ENCODE results near the gene ANTKMT.
A peak's percentile ranks its signal among the peaks of the same experiment; 100 is the strongest.

ANTKMT gene

DNA sequence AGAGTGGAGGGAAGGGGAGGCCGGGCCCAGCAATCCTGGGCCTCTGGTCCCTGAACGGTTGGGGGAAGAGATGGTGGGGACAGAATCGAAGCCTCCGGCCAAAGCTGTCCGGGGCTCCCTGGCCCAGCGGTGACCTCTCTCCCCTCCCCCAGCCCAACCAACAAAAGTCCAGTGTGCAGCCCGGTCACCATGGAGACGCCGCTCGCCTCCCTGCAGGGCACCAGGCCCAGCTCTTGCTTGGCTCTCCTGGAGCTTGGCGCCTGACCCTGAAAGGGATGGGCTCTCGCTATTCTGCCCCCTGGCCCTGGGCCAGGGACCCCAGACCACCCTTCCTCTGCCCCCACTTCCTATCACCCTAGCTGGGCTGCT is 4.8 kb upstream of the ANTKMT start:
- H3K4me3 ChIP-seq (ENCODE audit: low read length) = peak overlapping the region; percentile 67
- peaks cover 15% of the 10 kb centered on the region for H3K4me1 ChIP-seq (ENCODE audit: control insufficient read depth, insufficient read depth, low read length)
- H3K36me3 ChIP-seq (ENCODE audit: control insufficient read depth, insufficient read depth, low read length) = no peaks in the 10 kb centered on the region
- H3K27ac ChIP-seq (ENCODE audit: low read depth, low read length) = no peak overlapping the region
- no peak overlapping the region for H3K9ac ChIP-seq (ENCODE audit: low read length)
- peaks cover 14% of the 10 kb centered on the region for H3K27me3 ChIP-seq (ENCODE audit: control insufficient read depth, insufficient read depth, low read length)

DNA sequence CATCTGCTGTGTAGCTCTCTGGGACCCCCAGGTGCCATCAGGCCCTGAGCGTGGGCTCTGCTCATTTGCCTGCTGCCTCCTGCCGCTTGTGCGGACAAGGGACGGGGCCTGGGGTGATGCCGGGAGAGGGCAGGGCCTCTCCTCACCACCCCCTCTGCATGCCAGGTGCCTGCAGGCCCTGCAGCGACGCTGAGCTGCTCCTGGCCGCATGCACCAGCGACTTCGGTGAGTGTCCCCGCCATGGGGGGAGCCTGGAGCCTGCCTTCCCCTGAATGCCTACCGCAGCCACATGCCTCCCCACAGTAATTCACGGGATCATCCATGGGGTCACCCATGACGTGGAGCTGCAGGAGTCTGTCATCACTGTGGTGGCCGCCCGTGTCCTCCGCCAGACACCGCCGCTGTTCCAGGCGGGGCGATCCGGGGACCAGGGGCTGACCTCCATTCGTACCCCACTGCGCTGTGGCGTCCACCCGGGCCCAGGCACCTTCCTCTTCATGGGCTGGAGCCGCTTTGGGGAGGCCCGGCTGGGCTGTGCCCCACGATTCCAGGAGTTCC is 4.1 kb upstream of the ANTKMT start:
- Histone ChIP-seq H3K36me3 (ENCODE audit: control insufficient read depth, insufficient read depth, low read length) (no peaks in the 10 kb centered on the region), H3K4me3 (ENCODE audit: low read length) (no peak overlapping the region), H3K9ac (ENCODE audit: low read length) (no peak overlapping the region), H3K4me1 (ENCODE audit: control insufficient read depth, insufficient read depth, low read length) (peaks cover 15% of the 10 kb centered on the region), H3K27me3 (ENCODE audit: control insufficient read depth, insufficient read depth, low read length) (peaks cover 10% of the 10 kb centered on the region), H3K27ac (ENCODE audit: low read depth, low read length) (no peak overlapping the region)

DNA sequence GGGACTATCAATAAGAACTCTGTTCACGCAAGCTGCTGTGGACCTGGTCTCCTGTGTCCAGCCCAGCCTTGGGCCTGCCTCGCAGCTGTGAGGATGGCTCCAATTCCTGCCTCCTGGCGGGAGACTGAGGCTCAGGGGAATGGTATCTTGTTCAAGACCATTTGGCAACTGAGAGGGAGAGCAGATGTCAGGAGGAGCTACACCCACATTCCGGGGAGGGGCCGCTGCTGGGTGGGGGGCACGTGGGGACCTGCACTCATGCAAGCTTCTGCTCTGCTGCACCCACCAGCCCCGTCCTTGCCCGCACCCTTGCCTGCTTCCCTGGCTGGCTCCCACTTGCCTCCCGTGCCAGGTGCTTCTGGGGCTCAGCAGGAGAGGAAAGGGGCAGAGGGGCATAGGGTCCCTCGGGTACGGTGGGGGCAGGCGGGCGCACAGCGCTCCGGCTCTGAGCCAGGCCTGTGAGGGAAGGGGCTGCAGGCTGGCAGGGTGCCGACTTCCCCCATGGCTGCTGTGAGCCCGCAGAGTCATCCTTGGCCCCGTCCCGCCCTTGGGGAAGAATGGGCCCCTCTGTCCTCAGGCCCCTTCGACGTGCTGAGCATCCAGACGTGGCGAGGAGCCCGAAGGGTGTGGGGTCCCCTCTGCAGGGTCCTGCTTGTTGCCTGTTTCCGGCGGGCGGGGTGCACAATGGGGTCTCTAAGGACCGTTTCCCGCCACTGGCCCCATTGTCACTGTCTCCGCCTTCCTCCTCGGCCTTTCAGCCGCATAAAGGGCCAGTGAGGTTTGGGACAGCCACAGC is 3.3 kb upstream of the ANTKMT start:
- Histone ChIP-seq H3K27me3 (ENCODE audit: control insufficient read depth, insufficient read depth, low read length) (peaks cover 10% of the 10 kb centered on the region), H3K9ac (ENCODE audit: low read length) (no peak overlapping the region), H3K4me1 (ENCODE audit: control insufficient read depth, insufficient read depth, low read length) (peaks cover 15% of the 10 kb centered on the region), H3K27ac (ENCODE audit: low read depth, low read length) (no peak overlapping the region), H3K36me3 (ENCODE audit: control insufficient read depth, insufficient read depth, low read length) (no peaks in the 10 kb centered on the region), H3K4me3 (ENCODE audit: low read length) (no peak overlapping the region)

DNA sequence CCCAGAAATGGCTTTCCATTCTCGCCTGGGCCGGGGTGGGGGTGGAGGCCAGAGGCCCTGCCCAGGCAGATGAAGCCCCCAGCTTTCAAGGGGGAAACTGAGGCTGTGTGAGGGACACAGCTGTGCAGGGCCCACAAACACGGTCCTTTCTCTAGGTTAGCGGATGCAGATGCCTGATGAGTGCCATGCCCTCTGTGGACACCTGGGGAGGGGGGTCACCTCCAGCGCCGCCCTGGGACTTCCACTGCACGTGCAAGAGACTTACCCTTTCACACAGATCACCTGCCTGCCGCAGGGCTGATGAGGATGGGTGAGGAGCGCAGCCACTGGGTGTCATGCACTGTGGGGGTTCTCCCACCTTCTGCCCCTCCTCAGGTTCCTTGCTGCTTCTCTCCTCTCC is 2.6 kb upstream of the ANTKMT start:
- Histone ChIP-seq H3K9ac (ENCODE audit: low read length) (no peak overlapping the region), H3K4me3 (ENCODE audit: low read length) (no peak overlapping the region), H3K4me1 (ENCODE audit: control insufficient read depth, insufficient read depth, low read length) (peaks cover 15% of the 10 kb centered on the region), H3K36me3 (ENCODE audit: control insufficient read depth, insufficient read depth, low read length) (no peaks in the 10 kb centered on the region), H3K27me3 (ENCODE audit: control insufficient read depth, insufficient read depth, low read length) (peaks cover 10% of the 10 kb centered on the region), H3K27ac (ENCODE audit: low read depth, low read length) (no peak overlapping the region)

DNA sequence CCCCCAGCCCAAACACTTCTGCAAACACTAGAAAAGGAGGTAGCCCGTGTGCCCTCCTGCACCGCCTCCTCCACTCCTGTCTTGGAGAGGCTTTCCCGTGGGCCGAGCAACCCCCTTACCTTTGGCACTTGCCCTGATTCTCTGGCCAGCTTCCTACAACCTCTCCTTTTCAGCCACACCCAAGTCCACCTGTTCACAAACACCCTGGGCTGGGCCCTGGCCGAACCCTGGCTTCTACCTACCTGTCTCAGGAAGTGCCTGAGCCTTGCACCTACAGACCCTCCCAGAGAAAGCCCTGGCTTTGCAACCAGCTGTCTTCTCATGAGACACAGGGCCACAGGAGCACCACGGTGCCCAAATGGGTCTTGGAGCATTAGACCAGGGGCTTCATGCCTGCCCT is 2.0 kb upstream of the ANTKMT start:
- H3K27ac ChIP-seq (ENCODE audit: low read depth, low read length) = no peak overlapping the region
- peaks cover 10% of the 10 kb centered on the region for H3K27me3 ChIP-seq (ENCODE audit: control insufficient read depth, insufficient read depth, low read length)
- peaks cover 15% of the 10 kb centered on the region for H3K4me1 ChIP-seq (ENCODE audit: control insufficient read depth, insufficient read depth, low read length)
- no peak overlapping the region for H3K4me3 ChIP-seq (ENCODE audit: low read length)
- no peaks in the 10 kb centered on the region for H3K36me3 ChIP-seq (ENCODE audit: control insufficient read depth, insufficient read depth, low read length)
- no peak overlapping the region for H3K9ac ChIP-seq (ENCODE audit: low read length)

DNA sequence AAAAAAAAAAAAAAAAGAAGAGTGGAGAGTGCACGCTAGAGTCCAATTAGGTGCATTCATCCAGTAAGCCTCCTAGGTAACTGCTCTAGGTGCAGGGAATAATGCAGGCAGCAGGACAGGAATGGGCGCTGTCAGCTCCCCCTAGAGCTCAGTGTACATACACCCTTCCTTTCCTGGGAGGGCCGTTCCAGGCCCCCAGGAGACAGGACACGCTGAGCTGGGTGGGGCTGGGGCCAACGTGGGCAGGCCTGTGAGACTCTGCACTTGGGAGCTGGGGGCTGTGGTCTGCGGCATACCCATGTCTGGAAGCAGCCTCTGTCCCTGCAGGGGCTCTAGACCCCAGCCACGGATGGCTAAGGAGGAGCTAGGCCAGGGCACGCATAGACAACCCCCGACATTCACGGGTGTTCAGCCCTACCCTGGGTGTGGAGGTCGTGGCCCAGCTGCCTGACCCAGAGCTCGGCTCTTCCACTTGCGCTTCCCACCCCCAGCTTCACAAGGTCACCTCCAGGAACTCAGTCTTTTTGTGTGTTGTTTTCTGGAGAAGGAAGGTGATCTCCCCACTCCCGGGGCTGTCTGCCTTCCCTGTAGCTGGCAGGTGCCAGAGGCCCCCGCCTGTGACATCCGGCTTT is 1.0 kb upstream of the ANTKMT start:
- peak overlapping the region; percentile 70 for H3K9ac ChIP-seq (ENCODE audit: low read length)
- H3K4me1 ChIP-seq (ENCODE audit: control insufficient read depth, insufficient read depth, low read length) = peaks cover 15% of the 10 kb centered on the region
- H3K4me3 ChIP-seq (ENCODE audit: low read length) = peak overlapping the region; percentile 92
- H3K27me3 ChIP-seq (ENCODE audit: control insufficient read depth, insufficient read depth, low read length) = peaks cover 10% of the 10 kb centered on the region
- peak overlapping the region; percentile 87 for H3K27ac ChIP-seq (ENCODE audit: low read depth, low read length)
- H3K36me3 ChIP-seq (ENCODE audit: control insufficient read depth, insufficient read depth, low read length) = no peaks in the 10 kb centered on the region

DNA sequence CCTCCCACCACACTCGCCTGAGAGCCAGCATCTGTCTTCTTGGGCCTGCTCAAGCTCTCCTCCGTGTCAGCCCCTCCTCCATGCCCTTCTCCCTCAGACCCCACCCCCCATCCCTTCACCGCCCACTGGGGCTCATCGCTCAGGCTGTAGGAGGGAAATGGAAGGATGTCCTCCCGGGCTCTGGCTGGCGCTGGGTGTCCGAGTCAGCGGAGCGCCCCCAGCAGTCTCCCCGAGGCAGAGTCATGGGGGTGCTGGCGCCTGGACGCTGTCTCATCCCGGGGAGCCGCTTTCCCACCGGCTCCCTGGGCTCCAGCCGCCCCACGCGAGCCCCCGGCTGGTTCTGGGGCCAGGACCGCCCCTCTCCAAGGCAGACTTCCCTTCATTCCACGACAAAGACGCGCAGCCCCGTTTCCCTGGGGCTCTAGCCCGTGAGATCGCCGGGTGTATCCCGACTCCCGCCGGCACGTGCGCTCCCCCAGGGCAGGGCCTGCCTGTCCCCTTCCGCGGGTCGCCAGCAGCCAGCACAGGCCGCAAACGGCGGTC is 428 bp upstream of the ANTKMT start:
- Histone ChIP-seq H3K27ac (ENCODE audit: low read depth, low read length) (peak overlapping the region; percentile 87), H3K27me3 (ENCODE audit: control insufficient read depth, insufficient read depth, low read length) (peaks cover 13% of the 10 kb centered on the region), H3K4me3 (ENCODE audit: low read length) (peak overlapping the region; percentile 92), H3K36me3 (ENCODE audit: control insufficient read depth, insufficient read depth, low read length) (no peaks in the 10 kb centered on the region), H3K4me1 (ENCODE audit: control insufficient read depth, insufficient read depth, low read length) (peaks cover 15% of the 10 kb centered on the region), H3K9ac (ENCODE audit: low read length) (peak overlapping the region; percentile 70)

DNA sequence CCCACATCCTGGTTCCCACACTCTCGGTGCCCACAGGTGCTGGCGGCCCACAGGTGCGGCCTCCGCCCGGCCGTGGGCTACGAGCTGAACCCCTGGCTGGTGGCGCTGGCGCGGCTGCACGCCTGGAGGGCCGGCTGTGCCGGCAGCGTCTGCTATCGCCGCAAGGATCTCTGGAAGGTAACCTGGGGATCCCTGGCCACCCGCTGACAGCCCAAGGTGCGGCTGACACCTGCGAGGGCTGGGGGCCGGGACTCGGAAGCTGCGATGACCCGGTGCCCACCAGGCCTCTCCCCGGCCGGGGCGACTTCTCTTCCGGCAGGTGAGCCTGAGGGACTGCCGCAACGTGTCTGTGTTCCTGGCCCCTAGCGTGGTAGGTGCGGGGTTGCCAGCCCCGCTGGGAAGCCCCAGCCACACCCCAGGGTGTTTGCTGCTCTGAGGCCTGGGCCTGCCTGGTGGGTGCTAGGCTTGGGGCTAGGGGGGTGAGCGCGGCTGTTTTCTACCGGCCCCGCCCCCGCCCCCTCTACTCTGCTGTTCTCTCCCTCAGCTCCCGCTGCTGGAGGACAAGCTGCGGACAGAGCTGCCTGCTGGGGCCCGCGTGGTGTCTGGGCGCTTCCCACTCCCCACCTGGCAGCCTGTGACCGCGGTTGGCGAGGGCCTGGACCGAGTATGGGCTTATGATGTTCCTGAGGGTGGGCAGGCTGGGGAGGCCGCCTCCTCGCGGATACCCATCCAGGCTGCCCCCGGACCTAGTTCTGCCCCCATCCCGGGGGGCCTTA is 1.0 kb downstream of the ANTKMT start:
- Histone ChIP-seq H3K36me3 (ENCODE audit: control insufficient read depth, insufficient read depth, low read length) (no peaks in the 10 kb centered on the region), H3K9ac (ENCODE audit: low read length) (no peak overlapping the region), H3K27me3 (ENCODE audit: control insufficient read depth, insufficient read depth, low read length) (peaks cover 11% of the 10 kb centered on the region), H3K4me3 (ENCODE audit: low read length) (peak overlapping the region; percentile 92), H3K27ac (ENCODE audit: low read depth, low read length) (peak overlapping the region; percentile 87), H3K4me1 (ENCODE audit: control insufficient read depth, insufficient read depth, low read length) (peaks cover 8% of the 10 kb centered on the region)

DNA sequence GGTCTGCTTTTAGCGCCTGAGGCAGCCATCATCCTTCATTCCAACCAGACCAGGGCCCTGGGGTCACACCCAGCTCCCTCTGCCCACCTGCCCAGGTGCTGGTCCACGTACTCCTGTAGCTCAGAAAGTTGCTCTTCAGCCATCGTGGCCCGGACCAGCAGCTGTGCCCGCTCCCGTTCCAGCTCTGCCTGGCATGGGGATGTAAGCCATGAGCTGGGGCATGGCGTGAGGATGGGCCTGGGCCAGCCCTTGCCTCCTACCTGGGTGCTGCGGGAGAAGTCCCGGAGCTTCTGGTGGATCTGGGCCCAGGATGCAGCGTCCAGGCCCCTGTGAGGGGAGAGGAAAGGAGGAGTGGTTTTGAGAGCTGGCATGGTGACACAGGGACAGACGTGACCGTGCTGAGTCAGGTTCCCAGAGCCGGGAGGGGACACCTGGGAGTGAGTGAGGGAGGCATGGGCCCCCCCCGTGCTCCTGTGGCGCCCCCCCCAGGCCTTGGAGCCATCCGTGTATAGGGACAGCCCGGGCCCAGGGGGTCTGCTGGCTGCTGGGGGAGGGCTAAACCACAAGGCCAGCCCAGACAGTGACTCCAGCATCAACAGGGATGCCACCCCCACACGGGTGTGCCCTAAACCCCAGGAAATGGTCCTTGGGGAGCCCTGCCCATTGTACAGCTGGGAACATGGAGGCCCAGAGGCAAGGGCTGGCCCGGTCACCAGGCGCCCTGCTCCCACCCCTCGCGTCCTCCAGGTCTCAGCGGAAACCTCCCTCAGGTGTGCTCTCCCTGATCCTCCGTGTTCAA is 2.1 kb downstream of the ANTKMT start:
- H3K4me1 ChIP-seq (ENCODE audit: control insufficient read depth, insufficient read depth, low read length) = peaks cover 8% of the 10 kb centered on the region
- no peak overlapping the region for H3K9ac ChIP-seq (ENCODE audit: low read length)
- peaks cover 17% of the 10 kb centered on the region for H3K27me3 ChIP-seq (ENCODE audit: control insufficient read depth, insufficient read depth, low read length)
- H3K36me3 ChIP-seq (ENCODE audit: control insufficient read depth, insufficient read depth, low read length) = no peaks in the 10 kb centered on the region
- no peak overlapping the region for H3K27ac ChIP-seq (ENCODE audit: low read depth, low read length)
- H3K4me3 ChIP-seq (ENCODE audit: low read length) = no peak overlapping the region

DNA sequence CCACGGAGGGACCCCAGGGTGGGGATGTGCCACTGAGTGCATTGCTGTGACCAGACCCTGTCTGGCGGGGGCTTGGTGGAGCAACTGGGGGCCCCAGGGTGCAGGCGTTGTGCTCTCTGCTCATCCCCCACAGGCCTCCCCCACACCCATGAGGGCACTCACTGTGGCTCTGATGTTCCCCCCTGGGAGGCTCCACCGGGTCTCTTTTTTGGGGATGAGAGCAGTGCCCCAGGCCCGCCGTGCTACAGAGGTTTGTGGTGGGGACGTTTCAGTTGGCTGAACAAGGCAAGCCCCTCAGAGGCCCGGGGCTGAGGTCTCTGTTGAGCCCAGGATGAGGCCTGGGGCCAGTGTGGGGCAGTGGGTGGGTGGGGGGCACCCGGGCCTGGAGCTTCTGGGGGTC is 2.7 kb downstream of the ANTKMT start:
- no peaks in the 10 kb centered on the region for H3K36me3 ChIP-seq (ENCODE audit: control insufficient read depth, insufficient read depth, low read length)

DNA sequence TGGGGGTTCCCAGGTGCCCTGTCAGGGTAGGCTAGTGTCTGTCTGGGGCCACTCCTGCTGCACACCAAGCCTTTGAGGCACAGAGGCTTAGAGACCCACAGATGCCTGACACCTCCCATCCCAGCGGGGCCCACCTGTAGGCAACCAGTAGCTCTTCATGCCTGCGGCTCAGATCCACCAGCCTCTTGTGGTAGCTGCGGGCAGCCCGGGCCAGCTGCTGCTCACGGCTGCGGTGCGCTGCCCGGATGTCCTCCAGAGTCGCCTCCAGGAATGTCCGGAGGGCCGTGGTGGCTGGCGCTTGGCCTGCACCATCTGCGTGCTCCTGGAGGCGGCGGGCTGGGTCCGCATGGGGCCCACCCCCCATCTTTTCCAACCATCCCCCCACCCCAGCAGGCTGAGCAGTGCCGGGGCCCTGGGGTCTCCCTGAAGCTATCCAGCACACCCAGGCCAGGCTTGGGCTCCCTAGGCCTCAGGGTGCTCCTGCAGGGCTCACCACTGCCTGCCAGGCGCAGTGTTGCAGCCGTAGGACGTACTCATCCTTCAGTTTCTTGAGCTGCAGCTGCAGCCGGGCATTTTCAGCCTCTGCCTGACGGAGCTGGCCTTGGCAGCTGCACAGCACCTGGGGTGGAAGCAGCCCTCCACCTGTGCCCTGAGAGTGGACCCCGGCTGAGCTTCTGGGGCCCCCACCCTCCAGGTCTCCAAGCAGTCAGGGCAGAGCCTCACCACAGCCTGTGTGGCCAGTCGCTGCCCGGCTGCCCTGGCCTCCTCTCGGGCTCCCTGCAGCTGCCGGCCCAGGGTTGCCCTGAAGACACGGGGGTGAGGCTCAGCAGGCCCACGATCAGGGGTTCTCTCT is 3.5 kb downstream of the ANTKMT start:
- Histone ChIP-seq H3K27ac (ENCODE audit: low read depth, low read length) (no peak overlapping the region), H3K27me3 (ENCODE audit: control insufficient read depth, insufficient read depth, low read length) (peaks cover 17% of the 10 kb centered on the region), H3K36me3 (ENCODE audit: control insufficient read depth, insufficient read depth, low read length) (no peaks in the 10 kb centered on the region), H3K4me3 (ENCODE audit: low read length) (no peak overlapping the region), H3K9ac (ENCODE audit: low read length) (no peak overlapping the region), H3K4me1 (ENCODE audit: control insufficient read depth, insufficient read depth, low read length) (peaks cover 8% of the 10 kb centered on the region)

More for the DNA sequence above, 2.7 kb downstream of the ANTKMT start:
- Histone ChIP-seq H3K4me1 (ENCODE audit: control insufficient read depth, insufficient read depth, low read length) (peaks cover 8% of the 10 kb centered on the region), H3K9ac (ENCODE audit: low read length) (no peak overlapping the region), H3K27ac (ENCODE audit: low read depth, low read length) (no peak overlapping the region), H3K4me3 (ENCODE audit: low read length) (no peak overlapping the region), H3K27me3 (ENCODE audit: control insufficient read depth, insufficient read depth, low read length) (peaks cover 17% of the 10 kb centered on the region)
